GM20000 (cell line): ENCODE measurements around the gene L3MBTL3.

Source experiments
- DNase-seq: peaks from one replicate; pipeline ENCODE4 v3.0.0; 2012; ENCODE audit warnings: low spot score
- TF ChIP-seq, protein P1 (sequence below): IDR thresholded peaks from 2 replicates; pipeline ENCODE4 v1.5.1; 2012; ENCODE audit warnings: mild to moderate bottlenecking, control low read depth; ENCODE audit errors: extremely low read depth, missing control alignments

Gene L3MBTL3

DNA sequence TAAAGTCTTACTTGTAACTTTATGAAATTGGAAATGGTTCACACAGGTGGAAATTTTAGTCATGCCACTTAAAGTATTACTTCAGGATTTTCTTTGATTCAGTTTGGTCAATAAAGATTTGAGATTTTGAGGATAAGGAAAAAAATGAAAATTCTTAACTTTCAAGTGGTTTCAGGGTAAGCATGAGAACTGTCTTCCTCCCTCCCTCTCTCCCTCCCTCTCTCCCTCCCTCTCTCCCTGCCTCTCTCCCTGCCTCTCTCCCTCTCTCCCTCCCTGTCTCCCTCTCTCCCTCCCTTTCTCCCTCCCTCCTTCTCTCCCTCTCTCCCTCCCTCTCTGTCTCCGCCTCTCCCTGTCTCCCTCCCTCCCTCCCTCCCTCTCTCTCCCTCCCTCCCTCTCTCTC lies 36.9 kb downstream of the L3MBTL3 start:
- no peak for DNase-seq
- TF ChIP-seq, protein P1, sequence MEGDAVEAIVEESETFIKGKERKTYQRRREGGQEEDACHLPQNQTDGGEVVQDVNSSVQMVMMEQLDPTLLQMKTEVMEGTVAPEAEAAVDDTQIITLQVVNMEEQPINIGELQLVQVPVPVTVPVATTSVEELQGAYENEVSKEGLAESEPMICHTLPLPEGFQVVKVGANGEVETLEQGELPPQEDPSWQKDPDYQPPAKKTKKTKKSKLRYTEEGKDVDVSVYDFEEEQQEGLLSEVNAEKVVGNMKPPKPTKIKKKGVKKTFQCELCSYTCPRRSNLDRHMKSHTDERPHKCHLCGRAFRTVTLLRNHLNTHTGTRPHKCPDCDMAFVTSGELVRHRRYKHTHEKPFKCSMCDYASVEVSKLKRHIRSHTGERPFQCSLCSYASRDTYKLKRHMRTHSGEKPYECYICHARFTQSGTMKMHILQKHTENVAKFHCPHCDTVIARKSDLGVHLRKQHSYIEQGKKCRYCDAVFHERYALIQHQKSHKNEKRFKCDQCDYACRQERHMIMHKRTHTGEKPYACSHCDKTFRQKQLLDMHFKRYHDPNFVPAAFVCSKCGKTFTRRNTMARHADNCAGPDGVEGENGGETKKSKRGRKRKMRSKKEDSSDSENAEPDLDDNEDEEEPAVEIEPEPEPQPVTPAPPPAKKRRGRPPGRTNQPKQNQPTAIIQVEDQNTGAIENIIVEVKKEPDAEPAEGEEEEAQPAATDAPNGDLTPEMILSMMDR, result no peak

- no peak for DNase-seq
- TF ChIP-seq, protein P1, result no peak
These were observed 39.1 kb downstream of the L3MBTL3 start for GRCh38 chr6:130057495-130057894.

DNA sequence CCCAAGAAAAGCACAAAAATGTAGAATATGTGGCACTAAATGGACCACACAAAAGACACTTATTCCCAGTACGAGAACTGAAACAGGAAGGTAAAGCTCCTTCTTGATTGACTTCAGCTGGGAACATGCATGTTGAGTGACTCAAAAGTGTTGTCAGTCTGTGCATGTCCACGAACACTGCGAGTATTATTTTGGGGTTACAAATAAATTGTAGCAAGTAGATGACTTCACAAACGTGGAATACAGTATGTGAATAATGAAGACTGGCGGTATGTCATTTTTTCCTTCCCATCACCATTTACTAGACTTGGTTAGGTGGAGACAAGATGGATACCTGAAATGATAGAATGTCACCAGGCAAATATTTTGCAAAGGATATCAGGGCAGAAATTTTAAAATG lies 45.4 kb downstream of the L3MBTL3 start:
- TF ChIP-seq, protein P1, result no peak
- no peak for DNase-seq

- no peak for DNase-seq
- TF ChIP-seq, protein P1, result no peak
These were observed 47.3 kb downstream of the L3MBTL3 start for GRCh38 chr6:130065609-130066156.

- TF ChIP-seq, protein P1, result no peak
- no peak for DNase-seq
These were observed 51.1 kb downstream of the L3MBTL3 start for GRCh38 chr6:130069485-130069884.

DNA sequence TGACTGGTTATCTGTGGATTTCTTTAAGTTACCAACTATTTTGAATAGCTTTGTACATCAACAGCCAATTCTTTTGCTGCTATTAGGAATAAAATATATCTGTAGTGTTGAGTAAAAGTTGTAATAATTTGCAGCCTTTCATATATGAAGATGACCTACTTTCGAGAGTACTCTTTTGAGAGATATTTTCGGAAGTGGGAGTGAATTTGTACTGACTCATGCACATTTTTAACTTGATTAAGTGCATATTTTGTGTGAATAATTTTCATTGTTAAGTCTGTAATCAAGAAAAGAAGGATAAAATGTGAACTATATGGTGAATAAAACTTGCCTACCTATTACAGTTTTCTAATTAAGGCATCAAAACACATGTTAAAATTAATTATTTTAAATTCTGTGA lies 51.9 kb downstream of the L3MBTL3 start:
- DNase-seq, result no peak
- TF ChIP-seq, protein P1, result no peak

GRCh38 chr6:130070792-130071191 lies 52.4 kb downstream of the L3MBTL3 start:
- no peak for DNase-seq
- TF ChIP-seq, protein P1, result no peak
